ENCODE data around the gene TMEM191B.
"Not testable (repeated sequence)": the region's sequence is repeated elsewhere in the genome, so short reads cannot be mapped to it uniquely, and the experiment has no call there.

TMEM191B gene

DNA sequence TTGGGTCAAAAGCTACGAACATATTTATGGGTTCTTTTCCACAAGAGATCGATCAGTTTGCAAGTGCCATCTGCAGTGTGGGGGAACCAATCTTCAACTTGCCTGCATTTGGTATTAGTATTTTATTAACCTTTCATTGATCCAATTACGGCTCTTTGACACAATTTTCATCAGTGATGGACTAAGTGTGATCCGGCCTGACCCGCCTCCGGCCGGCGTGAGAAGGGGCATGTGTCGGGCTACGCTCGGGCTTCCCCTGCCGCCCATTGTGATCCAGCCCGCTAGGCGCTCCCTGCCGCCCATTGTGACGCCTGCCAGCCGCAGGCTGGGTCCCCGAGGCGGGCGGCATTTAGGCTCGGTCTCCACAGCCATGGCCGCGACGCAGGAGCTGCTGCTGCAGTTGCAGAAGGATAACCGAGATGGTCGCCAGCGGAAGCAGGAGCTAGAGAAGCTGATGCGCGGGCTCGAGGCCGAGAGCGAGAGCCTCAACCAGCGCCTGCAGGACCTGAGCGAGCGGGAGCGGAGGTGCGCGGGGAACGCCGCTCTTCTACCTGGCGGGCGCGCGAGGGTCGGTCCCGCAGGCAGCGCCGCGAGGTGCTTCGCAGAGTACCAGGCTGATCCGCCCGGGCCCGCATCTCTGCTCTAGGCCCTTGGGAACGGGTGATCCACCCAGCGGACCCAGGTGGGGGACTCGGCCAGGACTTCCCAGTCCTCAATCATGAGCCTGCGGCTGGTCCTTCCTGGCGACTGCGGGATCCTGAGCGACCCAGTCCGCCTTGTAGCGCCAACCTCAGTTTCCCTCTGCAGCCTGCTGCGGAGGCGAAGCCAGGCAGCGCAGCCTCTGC, at the start of gene TMEM191B:
TSS of gene TMEM191B (plus strand) at position 51 of the 845 bp plus-strand sequence. CDS start at position 230, 179 bp downstream.
- DNase-seq (ENCODE audit: low spot score), result not testable (repeated sequence)

GRCh38 chr22:18496227-18496626, 31.4 kb upstream of the TMEM191B start:
- DNase-seq (ENCODE audit: low spot score), result not testable (repeated sequence)

GRCh38 chr22:18511327-18511726, 16.3 kb upstream of the TMEM191B start:
- not testable (repeated sequence) for DNase-seq (ENCODE audit: low spot score)

DNA sequence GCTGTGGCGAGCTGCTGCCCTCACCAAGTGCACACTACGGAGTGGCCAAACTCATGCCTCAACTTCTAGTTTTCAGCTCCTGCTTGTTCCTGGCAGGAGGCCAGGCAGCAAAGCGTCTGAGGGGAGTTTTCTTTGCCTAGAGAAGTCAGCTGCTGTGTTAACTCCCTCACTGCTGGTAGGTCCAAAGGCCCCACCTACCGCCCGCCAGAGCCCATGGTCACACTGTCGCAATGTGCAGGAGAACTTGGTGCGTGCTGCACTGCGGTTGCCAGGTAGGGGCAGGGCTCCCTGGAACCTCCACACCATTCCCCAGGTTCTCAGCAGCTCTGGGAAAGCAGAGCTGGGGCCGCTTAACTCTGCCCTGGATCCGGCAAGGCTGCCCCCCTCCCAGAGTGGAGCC, 15.2 kb upstream of the TMEM191B start:
- not testable (repeated sequence) for DNase-seq (ENCODE audit: low spot score)

- not testable (repeated sequence) for DNase-seq (ENCODE audit: low spot score)
These were observed 14.1 kb upstream of the TMEM191B start for GRCh38 chr22:18513454-18513853.

- DNase-seq (ENCODE audit: low spot score), result not testable (repeated sequence)
These were observed 9.5 kb upstream of the TMEM191B start, which contains the start of gene GGTLC3 for GRCh38 chr22:18518061-18518460. Gene GGTLC3, minus strand, starts transcription at chr22:18518161. Its CDS starts 264 bp downstream, at chr22:18517897.

DNA sequence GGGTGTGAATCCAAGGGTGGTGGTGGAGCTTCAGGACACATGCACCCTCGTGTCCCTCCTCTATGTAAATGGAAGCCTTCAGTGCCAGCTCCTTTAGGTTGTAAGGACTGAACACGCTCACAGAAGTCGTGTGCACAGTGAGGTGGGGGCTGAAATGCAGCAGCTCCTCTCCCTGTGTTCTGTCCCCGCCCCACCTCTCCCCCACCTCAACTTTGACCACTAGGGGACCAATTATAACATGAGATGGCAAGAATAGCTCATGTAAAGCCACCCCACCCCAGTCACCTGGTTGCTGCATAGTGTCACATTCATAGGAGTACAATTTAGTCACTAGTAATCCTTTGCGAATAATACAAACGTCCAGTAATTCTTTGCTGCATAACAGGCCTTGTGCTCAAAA, 4.8 kb upstream of the TMEM191B start:
- not testable (repeated sequence) for DNase-seq (ENCODE audit: low spot score)

DNA sequence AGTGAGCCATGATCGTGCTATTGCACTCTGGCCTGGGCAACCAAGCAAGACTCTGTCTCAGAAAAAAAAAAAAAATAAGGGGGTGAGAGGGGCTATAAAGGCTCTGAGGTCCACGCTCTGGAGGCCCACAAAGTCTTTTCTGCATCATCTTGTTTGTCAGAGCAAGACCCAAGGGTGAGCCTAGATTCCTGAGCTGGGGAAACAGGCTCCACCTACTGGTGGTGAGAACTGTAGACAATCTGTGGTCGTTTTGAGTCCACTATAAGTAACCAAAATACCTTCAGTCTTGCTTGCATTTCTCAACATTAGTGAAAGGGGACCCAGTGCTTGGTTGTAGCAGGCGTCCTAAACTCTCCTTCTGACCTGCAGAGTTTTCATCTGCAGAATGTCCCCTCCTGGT, 4.3 kb upstream of the TMEM191B start:
- DNase-seq (ENCODE audit: low spot score), result not testable (repeated sequence)

DNA sequence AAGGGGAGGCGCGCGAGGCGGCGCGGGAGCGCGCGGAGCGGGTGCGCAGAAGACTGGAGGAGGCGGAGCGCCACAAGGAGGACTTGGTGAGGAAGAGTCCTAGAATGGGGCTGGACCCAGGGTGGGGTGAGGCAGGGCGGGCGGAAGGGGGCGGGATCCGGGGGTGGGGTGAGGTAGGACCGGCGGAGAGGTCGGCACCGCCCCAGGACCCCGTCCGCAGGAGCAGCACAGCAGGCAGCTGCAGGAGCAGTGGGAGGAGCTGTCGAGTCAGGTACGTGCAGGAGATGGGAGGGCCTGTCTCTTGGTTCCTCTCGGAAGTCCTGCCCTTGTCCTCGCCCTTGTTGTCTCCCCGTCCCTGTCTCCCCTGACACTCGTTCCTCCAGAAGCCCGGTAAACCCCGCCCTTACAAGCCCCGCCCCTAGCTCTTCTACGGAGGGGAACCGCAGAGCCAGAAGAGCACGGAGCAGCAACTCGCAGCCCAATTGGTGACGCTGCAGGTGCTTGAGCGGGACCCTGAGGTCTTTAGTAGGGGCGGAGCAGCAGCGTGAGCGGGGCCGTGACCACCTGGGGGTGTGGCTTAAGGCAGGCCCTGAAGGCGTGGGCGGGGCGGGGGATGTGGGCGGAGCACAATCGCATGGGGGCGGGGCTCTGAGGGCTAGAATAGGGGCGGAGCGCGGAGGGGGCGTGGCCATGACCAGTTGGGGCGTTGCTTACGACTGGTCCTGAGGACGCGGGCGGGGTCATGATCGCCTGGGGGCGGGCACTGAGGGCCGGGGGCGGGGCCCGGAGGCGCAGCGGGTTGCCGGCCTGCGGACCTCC, 1.2 kb downstream of the TMEM191B start:
- DNase-seq (ENCODE audit: low spot score), result peak; percentile 26

DNA sequence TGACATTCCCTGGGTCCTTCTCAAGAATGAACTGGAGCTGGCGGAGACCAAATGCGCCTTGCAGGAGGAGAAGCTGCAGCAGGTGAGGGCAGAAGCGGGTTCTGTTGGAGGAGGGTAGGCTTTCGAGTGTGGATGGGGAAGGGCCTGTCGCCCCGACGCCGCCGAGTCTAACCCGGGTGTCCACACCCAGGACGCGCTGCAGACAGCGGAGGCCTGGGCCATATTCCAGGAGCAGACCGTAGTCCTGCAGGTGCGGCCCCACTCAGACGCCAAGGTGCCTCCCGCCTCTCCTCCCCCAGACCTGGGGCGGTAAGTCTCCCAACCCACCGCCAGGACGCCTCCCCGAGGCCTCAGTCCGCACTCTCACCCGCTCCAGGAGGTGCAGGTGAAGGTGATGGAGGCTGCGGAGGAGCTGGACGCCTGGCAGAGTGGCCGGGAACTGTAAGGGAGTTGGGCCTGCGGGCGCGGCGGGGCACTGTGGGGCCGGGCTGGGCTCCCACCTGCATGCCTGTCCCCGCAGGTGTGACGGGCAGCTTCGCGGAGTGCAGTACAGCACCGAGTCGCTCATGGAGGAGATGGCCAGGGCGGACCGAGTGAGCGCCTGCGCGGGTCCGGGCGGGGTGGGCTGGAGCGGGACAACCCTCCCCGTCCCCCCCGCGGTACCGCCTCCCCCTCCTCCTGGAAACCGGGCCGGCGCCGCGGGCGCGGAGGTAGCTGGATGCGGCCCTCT, 2.0 kb downstream of the TMEM191B start:
- not testable (repeated sequence) for DNase-seq (ENCODE audit: low spot score)

DNA sequence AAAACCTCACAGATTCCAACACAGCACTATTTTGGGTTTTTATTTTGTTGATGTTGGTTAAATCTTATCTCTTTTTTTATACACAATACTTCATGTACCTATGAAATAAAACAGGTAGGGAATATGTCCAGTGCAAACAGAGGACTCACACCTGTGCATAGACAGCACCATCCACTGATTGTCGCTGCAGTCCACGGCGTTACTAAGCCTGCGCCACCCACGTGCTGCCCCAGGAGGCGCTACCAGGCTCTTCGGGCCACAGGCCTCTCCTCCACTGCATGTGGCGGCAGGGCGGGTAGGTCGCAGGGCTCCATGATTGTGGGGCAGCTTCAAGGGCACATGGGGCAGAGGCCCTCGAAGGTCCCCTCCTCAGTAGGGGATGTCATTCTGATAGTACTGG, 6.0 kb downstream of the TMEM191B start:
- not testable (repeated sequence) for DNase-seq (ENCODE audit: low spot score)

GRCh38 chr22:18534315-18534714, 6.7 kb downstream of the TMEM191B start:
- DNase-seq (ENCODE audit: low spot score), result not testable (repeated sequence)

GRCh38 chr22:18539994-18540393, 12.4 kb downstream of the TMEM191B start:
- DNase-seq (ENCODE audit: low spot score), result not testable (repeated sequence)

- not testable (repeated sequence) for DNase-seq (ENCODE audit: low spot score)
These were observed 15.8 kb downstream of the TMEM191B start for GRCh38 chr22:18543400-18543799.

DNA sequence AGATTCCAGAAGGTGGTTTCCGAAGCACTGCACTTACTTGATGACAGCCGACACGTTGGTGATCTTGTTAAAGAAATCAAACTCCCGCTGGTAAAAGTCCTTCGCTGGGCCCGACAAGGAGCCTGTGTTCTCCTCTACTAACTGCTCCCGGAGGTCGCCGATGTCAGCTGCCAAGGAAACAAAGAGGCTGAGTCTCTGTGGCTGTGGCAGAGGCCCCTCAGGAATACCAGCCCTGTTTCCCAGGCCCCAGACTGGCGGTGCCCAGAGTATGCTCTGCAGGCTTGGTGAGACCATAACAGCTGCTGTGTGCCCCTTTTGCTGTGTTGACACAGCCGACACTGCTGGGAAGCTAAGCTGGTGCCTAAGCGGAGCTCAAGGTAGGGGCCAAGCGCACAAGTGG, 17.0 kb downstream of the TMEM191B start:
- DNase-seq (ENCODE audit: low spot score), result not testable (repeated sequence)

DNA sequence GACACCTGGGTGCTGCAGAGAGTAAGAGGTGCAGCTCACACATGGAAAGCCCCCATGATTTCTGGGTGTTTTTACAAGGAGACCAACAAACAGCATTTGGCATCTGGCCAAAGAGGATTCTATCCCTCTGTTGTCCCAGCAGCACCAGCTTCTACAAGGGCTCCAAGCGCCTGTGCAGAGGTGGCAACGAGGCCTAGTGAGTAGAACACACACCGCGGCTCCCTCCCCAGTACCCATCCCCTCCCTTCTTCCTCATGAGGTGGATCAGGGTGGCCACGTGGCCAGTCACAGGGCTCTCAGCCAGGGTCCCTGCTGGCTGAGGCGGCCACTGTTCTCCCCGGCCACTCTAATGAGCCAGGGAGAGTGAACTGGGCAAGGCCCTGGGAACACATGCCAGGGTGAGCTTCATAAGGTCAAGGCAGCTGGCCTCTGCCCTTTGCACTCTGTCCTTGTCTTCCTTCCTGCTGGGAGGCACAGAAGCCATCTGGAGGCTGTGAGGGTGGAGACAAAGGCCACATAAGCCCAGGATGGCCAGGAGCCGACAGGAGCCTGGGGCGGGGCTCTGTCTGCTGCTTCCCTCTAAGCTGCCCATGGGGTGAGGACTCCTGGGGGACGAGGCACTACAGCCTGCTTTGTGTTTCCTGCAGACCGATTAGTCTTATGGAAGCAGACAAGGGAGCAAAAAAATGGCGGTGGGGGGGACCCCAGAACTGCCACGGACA, 22.0 kb downstream of the TMEM191B start:
- DNase-seq (ENCODE audit: low spot score), result not testable (repeated sequence)

DNA sequence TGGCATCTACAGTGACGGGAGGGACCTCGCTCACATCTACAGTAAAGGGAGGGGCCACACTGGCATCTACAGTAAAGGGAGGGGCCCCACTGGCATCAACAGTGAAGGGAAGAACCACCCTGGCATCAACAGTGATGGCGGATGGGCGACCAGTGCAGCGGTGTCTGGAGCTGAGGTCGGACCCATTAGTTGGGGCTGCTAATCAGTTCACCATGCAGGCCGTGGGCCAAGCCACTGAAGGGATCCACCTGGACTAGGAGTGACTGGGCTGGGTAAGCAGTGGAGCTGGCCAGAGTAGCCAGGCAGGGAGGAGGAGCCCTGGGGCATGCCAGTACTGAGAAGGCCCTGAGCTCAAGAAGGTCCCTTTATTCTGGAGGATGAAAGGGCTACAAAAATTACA, 23.4 kb downstream of the TMEM191B start:
- not testable (repeated sequence) for DNase-seq (ENCODE audit: low spot score)

DNA sequence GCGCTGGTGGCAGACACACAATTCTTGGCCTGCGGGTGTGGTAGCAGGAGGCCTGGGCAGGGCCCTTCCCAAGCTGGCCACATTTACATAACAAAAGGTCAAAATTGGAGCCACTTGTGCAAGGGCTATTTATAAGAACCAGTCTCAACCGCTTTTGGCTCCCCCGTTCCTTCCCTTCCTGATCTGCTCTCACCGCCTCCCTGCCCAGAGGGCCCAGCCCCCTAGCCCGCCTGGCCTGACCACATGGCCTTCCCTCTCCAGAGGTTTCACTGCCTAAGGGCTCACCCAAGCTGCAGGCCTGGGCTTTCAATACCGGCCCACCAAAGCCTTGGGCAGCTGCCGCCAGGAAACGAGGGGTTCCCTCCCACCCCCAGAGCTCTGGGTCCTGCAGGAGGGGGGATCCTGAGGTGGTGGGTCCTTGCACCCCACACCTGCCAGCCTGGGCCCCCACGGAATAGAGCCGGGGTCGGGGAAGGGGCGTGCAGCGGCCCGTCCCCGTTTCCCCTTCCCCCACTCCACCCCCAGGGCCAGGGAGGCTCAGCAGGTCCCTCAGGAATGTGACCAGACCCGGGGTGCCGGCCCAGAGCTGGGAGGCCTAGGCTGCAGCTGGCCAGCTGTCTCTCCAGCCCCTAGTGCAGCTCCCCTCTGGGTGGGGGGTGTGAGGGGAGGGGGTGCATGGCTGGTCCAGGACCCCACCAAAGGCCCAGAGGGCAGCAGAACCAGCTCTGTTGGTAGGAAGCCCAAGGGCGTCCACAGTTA, 25.4 kb downstream of the TMEM191B start:
- not testable (repeated sequence) for DNase-seq (ENCODE audit: low spot score)

- DNase-seq (ENCODE audit: low spot score), result not testable (repeated sequence)
These were observed 27.0 kb downstream of the TMEM191B start for GRCh38 chr22:18554280-18555256.

All from SW480 (cell line).